H9 (cell line): ENCODE data around the gene PDZD7. TPM values are rescaled to one million over a fixed set of nuclear protein-coding genes. Genes with fewer than 3 reads are reported as not detected.

Experiments
- DNase-seq: peaks from one replicate; pipeline ENCODE4 v3.0.0-alpha.2; 2017
- H2AFZ ChIP-seq: one replicate; pipeline ENCODE4 v1.6.1; 2013; ENCODE audit warnings: mild to moderate bottlenecking, low read length, control low read depth, moderate library complexity
- H2AK5ac ChIP-seq: 2 replicates; pipeline ENCODE4 v1.6.1; 2013; ENCODE audit warnings: low read length, control low read depth, mixed read lengths; ENCODE audit not compliant: insufficient read length
- H2BK120ac ChIP-seq: one replicate; pipeline ENCODE4 v1.6.1; 2013; ENCODE audit warnings: low read depth, mild to moderate bottlenecking, low read length, control low read depth, inconsistent platforms; ENCODE audit not compliant: poor library complexity, severe bottlenecking
- H2BK12ac ChIP-seq: 2 replicates; pipeline ENCODE4 v1.6.1; 2013; ENCODE audit warnings: low read length, control low read depth, mixed read lengths, low read depth; ENCODE audit not compliant: insufficient read length
- H2BK15ac ChIP-seq: 2 replicates; pipeline ENCODE4 v1.6.1; 2013; ENCODE audit warnings: low read depth, low read length, control low read depth
- H2BK20ac ChIP-seq: one replicate; pipeline ENCODE4 v1.6.1; 2013; ENCODE audit warnings: low read depth, mild to moderate bottlenecking, low read length, control low read depth, inconsistent platforms; ENCODE audit not compliant: poor library complexity, severe bottlenecking
- H2BK5ac ChIP-seq: 2 replicates; pipeline ENCODE4 v1.6.1; 2013; ENCODE audit warnings: low read length, control low read depth, mixed read lengths; ENCODE audit not compliant: insufficient read length
- H3K14ac ChIP-seq: 2 replicates; pipeline ENCODE4 v1.6.1; 2013; ENCODE audit warnings: low read length, control low read depth; ENCODE audit not compliant: insufficient read depth
- H3K18ac ChIP-seq: 2 replicates; pipeline ENCODE4 v1.6.1; 2013; ENCODE audit warnings: low read depth, mild to moderate bottlenecking, mixed read lengths, low read length, control low read depth; ENCODE audit not compliant: insufficient read length
- H3K23ac ChIP-seq: 2 replicates; pipeline ENCODE4 v1.6.1; 2013; ENCODE audit warnings: low read length, control low read depth, mixed read lengths, low read depth; ENCODE audit not compliant: insufficient read length
- H3K23me2 ChIP-seq: 2 replicates; pipeline ENCODE4 v1.6.1; 2013; ENCODE audit warnings: low read depth, mild to moderate bottlenecking, mixed read lengths, low read length, control low read depth; ENCODE audit not compliant: insufficient read length, poor library complexity, severe bottlenecking
- H3K27ac ChIP-seq: 2 replicates; pipeline ENCODE4 v1.5.1; 2013; ENCODE audit warnings: low read length, control low read depth, mixed read lengths, low read depth; ENCODE audit not compliant: insufficient read length
- H3K27me3 ChIP-seq: 2 replicates; pipeline ENCODE4 v1.6.1; 2013; ENCODE audit warnings: low read length, control low read depth, inconsistent platforms; ENCODE audit not compliant: insufficient read depth
- H3K4ac ChIP-seq: 2 replicates; pipeline ENCODE4 v1.6.1; 2013; ENCODE audit warnings: low read depth, mild to moderate bottlenecking, control low read depth, inconsistent platforms, low read length, moderate library complexity
- H3K4me1 ChIP-seq: 2 replicates; pipeline ENCODE4 v1.6.1; 2013; ENCODE audit warnings: low read length, control low read depth, inconsistent platforms; ENCODE audit not compliant: insufficient read depth
- H3K4me2 ChIP-seq: 2 replicates; pipeline ENCODE4 v1.6.1; 2013; ENCODE audit warnings: low read length, control low read depth, mixed read lengths; ENCODE audit not compliant: insufficient read length, insufficient read depth
- H3K56ac ChIP-seq: 2 replicates; pipeline ENCODE4 v1.6.1; 2013; ENCODE audit warnings: low read depth, mild to moderate bottlenecking, mixed read lengths, low read length, control low read depth; ENCODE audit not compliant: insufficient read length
- H3K79me1 ChIP-seq: 2 replicates; pipeline ENCODE4 v1.6.1; 2013; ENCODE audit warnings: low read depth, mild to moderate bottlenecking, moderate library complexity, low read length, control low read depth, inconsistent platforms; ENCODE audit not compliant: insufficient read depth, poor library complexity, severe bottlenecking
- H3K79me2 ChIP-seq: 2 replicates; pipeline ENCODE4 v1.6.1; 2013; ENCODE audit warnings: low read length, control low read depth, inconsistent platforms; ENCODE audit not compliant: insufficient read depth
- H3K9ac ChIP-seq: 2 replicates; pipeline ENCODE4 v1.6.1; 2013; ENCODE audit warnings: low read length, control low read depth, mixed read lengths; ENCODE audit not compliant: insufficient read length; ENCODE audit errors: extremely low read depth
- H3K9me3 ChIP-seq: one replicate; pipeline ENCODE4 v1.6.1; 2013; ENCODE audit warnings: low read depth, low read length, inconsistent platforms; ENCODE audit not compliant: control insufficient read depth
- H3T11ph ChIP-seq: one replicate; pipeline ENCODE4 v1.6.1; 2013; ENCODE audit warnings: mild to moderate bottlenecking, low read length, control low read depth, inconsistent platforms
- H4K20me1 ChIP-seq: one replicate; pipeline ENCODE4 v1.6.1; 2013; ENCODE audit not compliant: control insufficient read depth, insufficient read length, insufficient read depth
- H4K5ac ChIP-seq: 2 replicates; pipeline ENCODE4 v1.6.1; 2013; ENCODE audit warnings: low read depth, mild to moderate bottlenecking, mixed read lengths, low read length, control low read depth; ENCODE audit not compliant: insufficient read length
- H4K8ac ChIP-seq: replicated peaks from 2 replicates; pipeline ENCODE4 v1.6.1; 2013; ENCODE audit warnings: low read length, control low read depth, mixed read lengths, low read depth; ENCODE audit not compliant: insufficient read length
- H4K91ac ChIP-seq: 2 replicates; pipeline ENCODE4 v1.6.1; 2013; ENCODE audit warnings: low read depth, mild to moderate bottlenecking, moderate library complexity, mixed read lengths, low read length, control low read depth; ENCODE audit not compliant: insufficient read length
- H3K27ac Mint-ChIP-seq, 3 experiments: 2 replicates in 2 of 3; 3 replicates in 1 of 3; pipeline ENCODE4 v1.8.0; 2020 to 2021; ENCODE audit warnings: mixed read lengths in 3 of 3, mild to moderate bottlenecking in 1 of 3, moderate library complexity in 1 of 3
- H3K27me3 Mint-ChIP-seq: 2 replicates; pipeline ENCODE4 v1.8.0; 2021; ENCODE audit warnings: low read depth, mild to moderate bottlenecking, moderate library complexity, mixed read lengths
- H3K36me3 Mint-ChIP-seq, 3 experiments: 2 replicates in 2 of 3; 3 replicates in 1 of 3; pipeline ENCODE4 v1.8.0; 2020 to 2021; ENCODE audit warnings: low read depth in 3 of 3, mixed read lengths in 3 of 3; ENCODE audit not compliant: insufficient read depth in 1 of 3
- H3K4me1 Mint-ChIP-seq, 2 experiments: 2 replicates each; pipeline ENCODE4 v1.8.0; 2020; ENCODE audit warnings: mixed read lengths in 2 of 2
- H3K4me3 Mint-ChIP-seq, 2 experiments: 2 replicates in 1 of 2; 3 replicates in 1 of 2; pipeline ENCODE4 v1.8.0; 2020 to 2021; ENCODE audit warnings: mild to moderate bottlenecking in 2 of 2, mixed read lengths in 2 of 2, moderate library complexity in 1 of 2
- H3K9me3 Mint-ChIP-seq, 2 experiments: 2 replicates in 1 of 2; 3 replicates in 1 of 2; pipeline ENCODE4 v1.8.0; 2020; ENCODE audit warnings: mild to moderate bottlenecking in 2 of 2, mixed read lengths in 2 of 2, moderate library complexity in 1 of 2
- WGBS: extraction: QIAGEN DNeasy Blood & Tissue Kit; methylation state at CpG from one replicate; pipeline ENCODE4 v1.1.7; 2013; ENCODE audit warnings: missing lambda C conversion rate, low lambda C conversion rate, mixed read lengths; ENCODE audit not compliant: insufficient read length; ENCODE audit errors: extremely low coverage; 5-methylcytosine and 5-hydroxymethylcytosine counted together
- total RNA-seq: library from RNA; stranded (reverse); gene quantifications from 2 replicates; pipeline ENCODE4 v1.2.1, GENCODE V29; 2021
- TF ChIP-seq, protein P1 (sequence below): fragments of 200-600 bp; sonication (generic); conservative IDR thresholded peaks from 3 replicates; pipeline ENCODE4 v1.8.0; 2021; ENCODE audit warnings: antibody characterized with exemption, mild to moderate bottlenecking

Gene PDZD7
- total RNA-seq, 1 experiment from 2014 or later, result 2.0 TPM

DNA sequence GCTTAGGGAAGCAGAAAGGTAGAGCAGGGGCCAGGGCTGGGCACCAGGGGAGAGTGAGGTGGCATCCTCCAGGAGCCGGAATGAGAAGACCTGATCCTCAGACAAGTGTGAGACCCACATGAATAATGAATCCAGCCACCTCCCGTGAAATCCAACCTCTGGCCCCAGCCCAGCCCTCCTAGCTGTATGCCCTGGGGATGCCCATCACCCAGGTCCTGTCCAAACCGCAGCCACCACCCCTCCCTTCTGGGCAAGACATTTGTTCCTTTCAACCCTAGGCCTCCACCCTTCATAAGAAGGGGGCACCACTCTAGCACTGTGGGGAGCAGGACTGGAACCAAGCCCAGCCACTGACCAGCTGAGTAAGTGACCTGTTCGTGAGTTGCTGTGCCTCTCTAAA lies 9.7 kb downstream of the PDZD7 start:
- Mint-ChIP-seq H3K4me3 (no peak overlapping the region), H3K27ac (no peak overlapping the region), H3K36me3 (no peaks in the 10 kb centered on the region), H3K9me3 (no peaks in the 10 kb centered on the region), H3K4me1 (peaks cover 9 to 19% of the 10 kb centered on the region in 2 experiments), H3K27me3 (peaks cover 59% of the 10 kb centered on the region)
- H3K18ac ChIP-seq, result no peak overlapping the region
- H2BK20ac ChIP-seq, result no peak overlapping the region
- H3K27me3 ChIP-seq, result peaks cover 17% of the 10 kb centered on the region; the same call in 1 of the 2 replicates
- H4K91ac ChIP-seq, result no peak overlapping the region
- no peak overlapping the region for H3K4ac ChIP-seq
- H2AFZ ChIP-seq, result no peak overlapping the region
- H3K27ac ChIP-seq, result no peak overlapping the region
- peaks cover 10% of the 10 kb centered on the region for H3K23me2 ChIP-seq
- H3K56ac ChIP-seq, result no peak overlapping the region
- WGBS, result no CpG with 5 or more reads among the region's 4 CpGs
- DNase-seq, result no peak
- no peaks in the 10 kb centered on the region for H3K9me3 ChIP-seq
- no peaks in the 10 kb centered on the region for H3K79me2 ChIP-seq
- no peaks in the 10 kb centered on the region for H4K20me1 ChIP-seq
- H4K8ac ChIP-seq, result no peak overlapping the region
- H3K9ac ChIP-seq, result no peak overlapping the region
- no peak overlapping the region for H3T11ph ChIP-seq
- no peak overlapping the region for H2BK15ac ChIP-seq
- no peak overlapping the region for H3K23ac ChIP-seq
- H3K79me1 ChIP-seq, result no peaks in the 10 kb centered on the region
- no peak overlapping the region for H2AK5ac ChIP-seq
- H3K4me2 ChIP-seq, result no peak overlapping the region
- H2BK12ac ChIP-seq, result no peak overlapping the region
- H3K4me1 ChIP-seq, result no peaks in the 10 kb centered on the region
- H2BK120ac ChIP-seq, result no peak overlapping the region
- no peak overlapping the region for H3K14ac ChIP-seq
- H4K5ac ChIP-seq, result no peak overlapping the region
- TF ChIP-seq, protein P1, sequence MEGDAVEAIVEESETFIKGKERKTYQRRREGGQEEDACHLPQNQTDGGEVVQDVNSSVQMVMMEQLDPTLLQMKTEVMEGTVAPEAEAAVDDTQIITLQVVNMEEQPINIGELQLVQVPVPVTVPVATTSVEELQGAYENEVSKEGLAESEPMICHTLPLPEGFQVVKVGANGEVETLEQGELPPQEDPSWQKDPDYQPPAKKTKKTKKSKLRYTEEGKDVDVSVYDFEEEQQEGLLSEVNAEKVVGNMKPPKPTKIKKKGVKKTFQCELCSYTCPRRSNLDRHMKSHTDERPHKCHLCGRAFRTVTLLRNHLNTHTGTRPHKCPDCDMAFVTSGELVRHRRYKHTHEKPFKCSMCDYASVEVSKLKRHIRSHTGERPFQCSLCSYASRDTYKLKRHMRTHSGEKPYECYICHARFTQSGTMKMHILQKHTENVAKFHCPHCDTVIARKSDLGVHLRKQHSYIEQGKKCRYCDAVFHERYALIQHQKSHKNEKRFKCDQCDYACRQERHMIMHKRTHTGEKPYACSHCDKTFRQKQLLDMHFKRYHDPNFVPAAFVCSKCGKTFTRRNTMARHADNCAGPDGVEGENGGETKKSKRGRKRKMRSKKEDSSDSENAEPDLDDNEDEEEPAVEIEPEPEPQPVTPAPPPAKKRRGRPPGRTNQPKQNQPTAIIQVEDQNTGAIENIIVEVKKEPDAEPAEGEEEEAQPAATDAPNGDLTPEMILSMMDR, result no peak
- H2BK5ac ChIP-seq, result no peak overlapping the region
